HEK293T (cell line): ENCODE results near the gene GRAP2.

Experiments
- CTCF ChIA-PET: fragments of 350-600 bp; formaldehyde crosslinking; extraction: SDS; loops from one replicate; lab custom pipeline; 2021; ENCODE audit warnings: antibody characterized with exemption, inconsistent platforms; lab: Yijun Ruan, JAX
- POLR2A ChIA-PET: fragments of 350-600 bp; formaldehyde crosslinking; extraction: SDS; loops from one replicate; lab custom pipeline; 2020; ENCODE audit warnings: antibody characterized with exemption, inconsistent platforms; lab: Yijun Ruan, JAX
- DNase-seq: peaks from one replicate; pipeline ENCODE4 v3.0.0; 2012; ENCODE audit warnings: mixed read lengths; ENCODE audit errors: extremely low spot score
- ARNT ChIP-seq: fragments of 450-650 bp; IDR thresholded peaks from 2 replicates; pipeline ENCODE4 v1.6.1; 2017; ENCODE audit warnings: mild to moderate bottlenecking
- BHLHE40 ChIP-seq: fragments of 450-650 bp; IDR thresholded peaks from 2 replicates; pipeline ENCODE4 v1.6.1; 2016; ENCODE audit warnings: mild to moderate bottlenecking, moderate library complexity, borderline replicate concordance
- CTBP1 ChIP-seq: fragments of 450-650 bp; IDR thresholded peaks from 2 replicates; pipeline ENCODE4 v1.6.1; 2016; ENCODE audit warnings: borderline replicate concordance
- ELF4 ChIP-seq: fragments of 450-650 bp; IDR thresholded peaks from 2 replicates; pipeline ENCODE4 v1.6.1; 2017; ENCODE audit warnings: antibody characterized with exemption
- FOXA1 ChIP-seq: fragments of 450-650 bp; IDR thresholded peaks from 2 replicates; pipeline ENCODE4 v1.6.1; 2016; ENCODE audit warnings: mild to moderate bottlenecking
- FOXK2 ChIP-seq: fragments of 450-650 bp; IDR thresholded peaks from 2 replicates; pipeline ENCODE4 v1.6.1; 2016; ENCODE audit warnings: mild to moderate bottlenecking
- FOXM1 ChIP-seq: fragments of 450-650 bp; IDR thresholded peaks from 2 replicates; pipeline ENCODE4 v1.6.1; 2017; ENCODE audit warnings: mild to moderate bottlenecking, borderline replicate concordance
- HDGF ChIP-seq: fragments of 450-650 bp; IDR thresholded peaks from 2 replicates; pipeline ENCODE4 v1.6.1; 2017; ENCODE audit warnings: antibody characterized with exemption, borderline replicate concordance
- L3MBTL2 ChIP-seq: fragments of 450-650 bp; conservative IDR thresholded peaks from 2 replicates; pipeline ENCODE4 v1.6.1; 2016; ENCODE audit warnings: mild to moderate bottlenecking
- LEF1 ChIP-seq: fragments of 450-650 bp; IDR thresholded peaks from 2 replicates; pipeline ENCODE4 v1.6.1; 2017; ENCODE audit warnings: mild to moderate bottlenecking, borderline replicate concordance
- NFRKB ChIP-seq: fragments of 450-650 bp; IDR thresholded peaks from 2 replicates; pipeline ENCODE4 v1.6.1; 2016; ENCODE audit warnings: mild to moderate bottlenecking, moderate library complexity
- PKNOX1 ChIP-seq: fragments of 450-650 bp; IDR thresholded peaks from 2 replicates; pipeline ENCODE4 v1.6.1; 2016
- SP1 ChIP-seq: fragments of 450-650 bp; IDR thresholded peaks from 2 replicates; pipeline ENCODE4 v1.6.1; 2017
- SUZ12 ChIP-seq: fragments of 450-650 bp; IDR thresholded peaks from 2 replicates; pipeline ENCODE4 v1.6.1; 2016; ENCODE audit warnings: mild to moderate bottlenecking
- TARDBP ChIP-seq: fragments of 450-650 bp; IDR thresholded peaks from 2 replicates; pipeline ENCODE4 v1.6.1; 2016
- ZNF384 ChIP-seq: fragments of 450-650 bp; IDR thresholded peaks from 2 replicates; pipeline ENCODE4 v1.6.1; 2016

The GRAP2 gene

DNA sequence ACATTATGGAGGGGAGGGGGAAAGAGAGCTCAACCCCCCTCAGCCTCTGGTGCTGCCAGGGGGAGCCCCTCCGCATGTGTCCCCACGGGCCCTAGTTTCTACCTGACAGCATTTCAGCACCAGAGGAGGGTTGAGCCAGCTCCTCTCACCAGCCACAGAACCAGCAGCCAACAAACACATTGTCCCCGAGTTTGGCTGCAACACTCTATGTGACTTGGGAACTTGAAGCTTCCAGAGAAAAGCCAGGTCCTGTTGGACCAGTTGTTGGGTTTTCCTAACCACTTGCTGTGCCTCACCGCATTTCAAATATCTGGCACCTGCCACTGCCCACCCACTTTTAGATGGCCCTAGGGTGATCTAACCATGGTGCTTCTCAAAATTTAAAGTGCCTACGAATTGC lies 72.8 kb downstream of the GRAP2 start:
- DNase-seq, result no peak
- ChIA-PET POLR2A (no interaction called here), CTCF (interaction anchor here (0.7 kb wide), 1 partner anchor 13 kb away, joined by 7 read pairs; no protein-coding TSS in a partner anchor)
- TF ChIP-seq PKNOX1 (no peak), L3MBTL2 (no peak)

- ChIA-PET CTCF (no interaction called here), POLR2A (no interaction called here)
- DNase-seq, result no peak
- TF ChIP-seq FOXA1, result no peak
- no peak for TF ChIP-seq NFRKB
- TF ChIP-seq SP1, result no peak
- TF ChIP-seq L3MBTL2, result no peak
- no peak for TF ChIP-seq LEF1
- TF ChIP-seq ZNF384, result no peak
- TF ChIP-seq BHLHE40, result no peak
- no peak for TF ChIP-seq PKNOX1
- TF ChIP-seq ELF4, result no peak
- TF ChIP-seq TARDBP, result no peak
- TF ChIP-seq HDGF, result no peak
- TF ChIP-seq ARNT, result no peak
- no peak for TF ChIP-seq CTBP1
- TF ChIP-seq SUZ12, result no peak
- no peak for TF ChIP-seq FOXM1
- no peak for TF ChIP-seq FOXK2
Observed at GRCh38 chr22:39974065-39974464, 73.2 kb downstream of the GRAP2 start.

DNA sequence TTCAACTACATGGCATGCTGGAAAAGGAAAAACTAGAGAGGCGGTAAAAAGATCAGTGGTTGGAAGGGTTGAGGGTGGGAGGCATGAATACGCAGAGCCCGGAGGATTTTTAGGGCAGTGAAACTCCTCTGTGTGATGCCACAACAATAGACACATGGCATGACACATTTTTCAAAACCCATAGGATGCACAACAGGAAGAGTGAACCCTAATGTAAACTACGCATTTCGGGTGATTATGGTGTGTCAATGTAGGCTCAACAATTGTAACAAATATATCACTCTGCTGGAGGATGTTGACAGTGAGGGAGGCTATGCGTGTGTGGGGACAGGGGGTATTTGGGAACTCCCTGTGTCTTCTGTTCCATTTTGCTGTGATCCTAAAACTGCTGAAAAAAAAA lies 78.2 kb downstream of the GRAP2 start:
- ChIA-PET POLR2A (no interaction called here), CTCF (interaction anchor here (1.1 kb wide), 1 partner anchor 15 kb away, joined by 5 read pairs; no protein-coding TSS in a partner anchor)
- DNase-seq, result no peak
- TF ChIP-seq PKNOX1 (no peak), CTBP1 (no peak), FOXK2 (no peak), FOXM1 (no peak), SUZ12 (no peak), ARNT (no peak), HDGF (no peak), ZNF384 (no peak), L3MBTL2 (no peak), LEF1 (no peak), TARDBP (no peak), NFRKB (no peak), BHLHE40 (no peak)

GRCh38 chr22:39979458-39979857 lies 78.6 kb downstream of the GRAP2 start:
- TF ChIP-seq HDGF (no peak), CTBP1 (no peak), SUZ12 (no peak), NFRKB (no peak), TARDBP (no peak), ELF4 (no peak), BHLHE40 (no peak), L3MBTL2 (no peak), FOXK2 (no peak), ZNF384 (no peak), SP1 (no peak), LEF1 (no peak), PKNOX1 (no peak), FOXA1 (no peak)
- ChIA-PET CTCF (no interaction called here), POLR2A (no interaction called here)
- no peak for DNase-seq

DNA sequence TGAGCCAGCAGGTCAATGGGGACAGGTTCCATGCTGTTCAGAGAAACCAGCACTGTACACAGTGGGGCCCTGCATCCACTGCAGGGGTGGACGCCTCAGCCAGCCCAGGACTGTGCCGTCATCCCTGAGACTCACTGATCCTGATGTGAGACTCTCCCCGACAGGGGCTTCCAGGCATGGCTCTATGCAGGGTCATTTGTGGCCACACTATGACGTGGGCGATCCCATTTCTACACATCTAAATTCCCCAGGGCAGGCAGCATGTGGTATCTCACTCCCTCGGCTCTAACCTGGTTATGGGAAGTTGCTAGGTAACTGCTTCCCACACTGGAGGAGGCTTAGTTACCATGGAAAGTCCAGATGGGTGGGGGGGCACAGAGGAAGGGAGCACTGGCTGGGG lies 79.7 kb downstream of the GRAP2 start:
- no peak for TF ChIP-seq BHLHE40
- no peak for TF ChIP-seq FOXM1
- no peak for TF ChIP-seq FOXA1
- no peak for TF ChIP-seq L3MBTL2
- no peak for TF ChIP-seq ELF4
- no peak for TF ChIP-seq NFRKB
- no peak for TF ChIP-seq HDGF
- ChIA-PET CTCF (no interaction called here), POLR2A (no interaction called here)
- DNase-seq, result no peak

- DNase-seq, result no peak
- POLR2A ChIA-PET, result interaction anchor here (0.6 kb wide), 1 partner anchor 470 kb away, joined by 3 read pairs; no protein-coding TSS in a partner anchor
- CTCF ChIA-PET, result no interaction called here
- no peak for TF ChIP-seq ARNT
- TF ChIP-seq NFRKB, result no peak
- TF ChIP-seq FOXK2, result no peak
- TF ChIP-seq BHLHE40, result no peak
- TF ChIP-seq ZNF384, result no peak
- TF ChIP-seq SP1, result no peak
- TF ChIP-seq L3MBTL2, result no peak
- no peak for TF ChIP-seq CTBP1
- no peak for TF ChIP-seq PKNOX1
- no peak for TF ChIP-seq HDGF
- TF ChIP-seq ELF4, result no peak
- no peak for TF ChIP-seq FOXA1
Observed at GRCh38 chr22:39983346-39983745, 82.5 kb downstream of the GRAP2 start.
